H9 (cell line): ENCODE data around the gene ZC3H7B. TPM values are rescaled to one million over a fixed set of nuclear protein-coding genes. Genes with fewer than 3 reads are reported as not detected.

Experiments
- DNase-seq: peaks from one replicate; pipeline ENCODE4 v3.0.0-alpha.2; 2017
- H2AFZ ChIP-seq: one replicate; pipeline ENCODE4 v1.6.1; 2013; ENCODE audit warnings: mild to moderate bottlenecking, low read length, control low read depth, moderate library complexity
- H2AK5ac ChIP-seq: 2 replicates; pipeline ENCODE4 v1.6.1; 2013; ENCODE audit warnings: low read length, control low read depth, mixed read lengths; ENCODE audit not compliant: insufficient read length
- H2BK120ac ChIP-seq: one replicate; pipeline ENCODE4 v1.6.1; 2013; ENCODE audit warnings: low read depth, mild to moderate bottlenecking, low read length, control low read depth, inconsistent platforms; ENCODE audit not compliant: poor library complexity, severe bottlenecking
- H2BK12ac ChIP-seq: 2 replicates; pipeline ENCODE4 v1.6.1; 2013; ENCODE audit warnings: low read length, control low read depth, mixed read lengths, low read depth; ENCODE audit not compliant: insufficient read length
- H2BK15ac ChIP-seq: 2 replicates; pipeline ENCODE4 v1.6.1; 2013; ENCODE audit warnings: low read depth, low read length, control low read depth
- H2BK20ac ChIP-seq: one replicate; pipeline ENCODE4 v1.6.1; 2013; ENCODE audit warnings: low read depth, mild to moderate bottlenecking, low read length, control low read depth, inconsistent platforms; ENCODE audit not compliant: poor library complexity, severe bottlenecking
- H2BK5ac ChIP-seq: 2 replicates; pipeline ENCODE4 v1.6.1; 2013; ENCODE audit warnings: low read length, control low read depth, mixed read lengths; ENCODE audit not compliant: insufficient read length
- H3K14ac ChIP-seq: 2 replicates; pipeline ENCODE4 v1.6.1; 2013; ENCODE audit warnings: low read length, control low read depth; ENCODE audit not compliant: insufficient read depth
- H3K18ac ChIP-seq: 2 replicates; pipeline ENCODE4 v1.6.1; 2013; ENCODE audit warnings: low read depth, mild to moderate bottlenecking, mixed read lengths, low read length, control low read depth; ENCODE audit not compliant: insufficient read length
- H3K23ac ChIP-seq: 2 replicates; pipeline ENCODE4 v1.6.1; 2013; ENCODE audit warnings: low read length, control low read depth, mixed read lengths, low read depth; ENCODE audit not compliant: insufficient read length
- H3K23me2 ChIP-seq: 2 replicates; pipeline ENCODE4 v1.6.1; 2013; ENCODE audit warnings: low read depth, mild to moderate bottlenecking, mixed read lengths, low read length, control low read depth; ENCODE audit not compliant: insufficient read length, poor library complexity, severe bottlenecking
- H3K27ac ChIP-seq: 2 replicates; pipeline ENCODE4 v1.5.1; 2013; ENCODE audit warnings: low read length, control low read depth, mixed read lengths, low read depth; ENCODE audit not compliant: insufficient read length
- H3K27me3 ChIP-seq: 2 replicates; pipeline ENCODE4 v1.6.1; 2013; ENCODE audit warnings: low read length, control low read depth, inconsistent platforms; ENCODE audit not compliant: insufficient read depth
- H3K4ac ChIP-seq: 2 replicates; pipeline ENCODE4 v1.6.1; 2013; ENCODE audit warnings: low read depth, mild to moderate bottlenecking, control low read depth, inconsistent platforms, low read length, moderate library complexity
- H3K4me1 ChIP-seq: 2 replicates; pipeline ENCODE4 v1.6.1; 2013; ENCODE audit warnings: low read length, control low read depth, inconsistent platforms; ENCODE audit not compliant: insufficient read depth
- H3K4me2 ChIP-seq: 2 replicates; pipeline ENCODE4 v1.6.1; 2013; ENCODE audit warnings: low read length, control low read depth, mixed read lengths; ENCODE audit not compliant: insufficient read length, insufficient read depth
- H3K56ac ChIP-seq: 2 replicates; pipeline ENCODE4 v1.6.1; 2013; ENCODE audit warnings: low read depth, mild to moderate bottlenecking, mixed read lengths, low read length, control low read depth; ENCODE audit not compliant: insufficient read length
- H3K79me1 ChIP-seq: 2 replicates; pipeline ENCODE4 v1.6.1; 2013; ENCODE audit warnings: low read depth, mild to moderate bottlenecking, moderate library complexity, low read length, control low read depth, inconsistent platforms; ENCODE audit not compliant: insufficient read depth, poor library complexity, severe bottlenecking
- H3K79me2 ChIP-seq: 2 replicates; pipeline ENCODE4 v1.6.1; 2013; ENCODE audit warnings: low read length, control low read depth, inconsistent platforms; ENCODE audit not compliant: insufficient read depth
- H3K9ac ChIP-seq: 2 replicates; pipeline ENCODE4 v1.6.1; 2013; ENCODE audit warnings: low read length, control low read depth, mixed read lengths; ENCODE audit not compliant: insufficient read length; ENCODE audit errors: extremely low read depth
- H3K9me3 ChIP-seq: one replicate; pipeline ENCODE4 v1.6.1; 2013; ENCODE audit warnings: low read depth, low read length, inconsistent platforms; ENCODE audit not compliant: control insufficient read depth
- H3T11ph ChIP-seq: one replicate; pipeline ENCODE4 v1.6.1; 2013; ENCODE audit warnings: mild to moderate bottlenecking, low read length, control low read depth, inconsistent platforms
- H4K20me1 ChIP-seq: one replicate; pipeline ENCODE4 v1.6.1; 2013; ENCODE audit not compliant: control insufficient read depth, insufficient read length, insufficient read depth
- H4K5ac ChIP-seq: 2 replicates; pipeline ENCODE4 v1.6.1; 2013; ENCODE audit warnings: low read depth, mild to moderate bottlenecking, mixed read lengths, low read length, control low read depth; ENCODE audit not compliant: insufficient read length
- H4K8ac ChIP-seq: replicated peaks from 2 replicates; pipeline ENCODE4 v1.6.1; 2013; ENCODE audit warnings: low read length, control low read depth, mixed read lengths, low read depth; ENCODE audit not compliant: insufficient read length
- H4K91ac ChIP-seq: 2 replicates; pipeline ENCODE4 v1.6.1; 2013; ENCODE audit warnings: low read depth, mild to moderate bottlenecking, moderate library complexity, mixed read lengths, low read length, control low read depth; ENCODE audit not compliant: insufficient read length
- H3K27ac Mint-ChIP-seq, 3 experiments: 2 replicates in 2 of 3; 3 replicates in 1 of 3; pipeline ENCODE4 v1.8.0; 2020 to 2021; ENCODE audit warnings: mixed read lengths in 3 of 3, mild to moderate bottlenecking in 1 of 3, moderate library complexity in 1 of 3
- H3K27me3 Mint-ChIP-seq: 2 replicates; pipeline ENCODE4 v1.8.0; 2021; ENCODE audit warnings: low read depth, mild to moderate bottlenecking, moderate library complexity, mixed read lengths
- H3K36me3 Mint-ChIP-seq, 3 experiments: 2 replicates in 2 of 3; 3 replicates in 1 of 3; pipeline ENCODE4 v1.8.0; 2020 to 2021; ENCODE audit warnings: low read depth in 3 of 3, mixed read lengths in 3 of 3; ENCODE audit not compliant: insufficient read depth in 1 of 3
- H3K4me1 Mint-ChIP-seq, 2 experiments: 2 replicates each; pipeline ENCODE4 v1.8.0; 2020; ENCODE audit warnings: mixed read lengths in 2 of 2
- H3K4me3 Mint-ChIP-seq, 2 experiments: 2 replicates in 1 of 2; 3 replicates in 1 of 2; pipeline ENCODE4 v1.8.0; 2020 to 2021; ENCODE audit warnings: mild to moderate bottlenecking in 2 of 2, mixed read lengths in 2 of 2, moderate library complexity in 1 of 2
- H3K9me3 Mint-ChIP-seq, 2 experiments: 2 replicates in 1 of 2; 3 replicates in 1 of 2; pipeline ENCODE4 v1.8.0; 2020; ENCODE audit warnings: mild to moderate bottlenecking in 2 of 2, mixed read lengths in 2 of 2, moderate library complexity in 1 of 2
- WGBS: extraction: QIAGEN DNeasy Blood & Tissue Kit; methylation state at CpG from one replicate; pipeline ENCODE4 v1.1.7; 2013; ENCODE audit warnings: missing lambda C conversion rate, low lambda C conversion rate, mixed read lengths; ENCODE audit not compliant: insufficient read length; ENCODE audit errors: extremely low coverage; 5-methylcytosine and 5-hydroxymethylcytosine counted together
- total RNA-seq: library from RNA; stranded (reverse); gene quantifications from 2 replicates; pipeline ENCODE4 v1.2.1, GENCODE V29; 2021
- TF ChIP-seq, protein P1 (sequence below): fragments of 200-600 bp; sonication (generic); conservative IDR thresholded peaks from 3 replicates; pipeline ENCODE4 v1.8.0; 2021; ENCODE audit warnings: antibody characterized with exemption, mild to moderate bottlenecking

Gene ZC3H7B
- total RNA-seq, 1 experiment from 2014 or later: 69.3 TPM

DNA sequence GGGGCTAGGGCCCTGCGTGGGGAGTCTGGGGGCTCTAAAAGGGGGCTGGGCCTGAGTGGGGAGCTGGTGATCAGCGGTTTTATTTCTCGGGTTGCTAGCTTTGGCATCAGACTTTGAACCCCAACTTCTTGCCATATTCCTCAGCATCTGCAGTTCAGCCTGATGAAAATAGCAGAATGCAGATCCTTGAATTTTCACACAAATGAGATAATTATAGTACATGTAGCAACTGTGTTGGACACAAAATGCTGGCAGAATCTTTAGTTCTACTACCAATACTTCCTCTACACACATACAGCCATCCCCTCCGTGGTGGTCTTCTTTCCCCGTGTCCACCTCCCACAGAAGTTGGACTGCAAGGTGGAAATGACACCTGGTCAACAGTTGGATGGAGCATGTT, 1.5 kb downstream of the ZC3H7B start:
- H2BK12ac ChIP-seq: no peak overlapping the region
- no peak overlapping the region for H4K8ac ChIP-seq
- H3K27me3 ChIP-seq: no peaks in the 10 kb centered on the region
- H3K4me2 ChIP-seq: peak overlapping the region; percentile 54
- H3K4me1 ChIP-seq: peaks cover 5% of the 10 kb centered on the region; the same call in 1 of the 2 replicates
- peak overlapping the region; percentile 10 for H3K9ac ChIP-seq
- H3K79me2 ChIP-seq: peaks cover 10% of the 10 kb centered on the region; the same call in 1 of the 2 replicates
- Mint-ChIP-seq H3K27ac (peak overlapping the region in 2 of 3 experiments; percentile 3 to 23; a peak in 1 of 7 replicates), H3K4me3 (peak overlapping the region; percentile 73 to 78), H3K27me3 (peaks cover 2% of the 10 kb centered on the region; the same call in 1 of the 2 replicates), H3K4me1 (peaks cover 28% of the 10 kb centered on the region in 2 experiments), H3K9me3 (no peaks in the 10 kb centered on the region), H3K36me3 (peaks cover 0 to 19% (median 16%) of the 10 kb centered on the region in 3 experiments; a peak in 6 of 7 replicates)
- no peak overlapping the region for H2BK5ac ChIP-seq
- no peaks in the 10 kb centered on the region for H4K20me1 ChIP-seq
- no peak overlapping the region for H3K18ac ChIP-seq
- no peak overlapping the region for H3K4ac ChIP-seq
- no peak overlapping the region for H4K5ac ChIP-seq
- no peaks in the 10 kb centered on the region for H3K9me3 ChIP-seq
- no peak overlapping the region for H3K56ac ChIP-seq
- H3K14ac ChIP-seq: no peak overlapping the region
- no peak overlapping the region for H2AK5ac ChIP-seq
- no peak overlapping the region for H3K27ac ChIP-seq
- H3K23me2 ChIP-seq: peaks cover 10% of the 10 kb centered on the region
- no CpG with 5 or more reads among the region's 5 CpGs for WGBS
- H2BK20ac ChIP-seq: no peak overlapping the region
- H2BK120ac ChIP-seq: no peak overlapping the region
- TF ChIP-seq, protein P1, sequence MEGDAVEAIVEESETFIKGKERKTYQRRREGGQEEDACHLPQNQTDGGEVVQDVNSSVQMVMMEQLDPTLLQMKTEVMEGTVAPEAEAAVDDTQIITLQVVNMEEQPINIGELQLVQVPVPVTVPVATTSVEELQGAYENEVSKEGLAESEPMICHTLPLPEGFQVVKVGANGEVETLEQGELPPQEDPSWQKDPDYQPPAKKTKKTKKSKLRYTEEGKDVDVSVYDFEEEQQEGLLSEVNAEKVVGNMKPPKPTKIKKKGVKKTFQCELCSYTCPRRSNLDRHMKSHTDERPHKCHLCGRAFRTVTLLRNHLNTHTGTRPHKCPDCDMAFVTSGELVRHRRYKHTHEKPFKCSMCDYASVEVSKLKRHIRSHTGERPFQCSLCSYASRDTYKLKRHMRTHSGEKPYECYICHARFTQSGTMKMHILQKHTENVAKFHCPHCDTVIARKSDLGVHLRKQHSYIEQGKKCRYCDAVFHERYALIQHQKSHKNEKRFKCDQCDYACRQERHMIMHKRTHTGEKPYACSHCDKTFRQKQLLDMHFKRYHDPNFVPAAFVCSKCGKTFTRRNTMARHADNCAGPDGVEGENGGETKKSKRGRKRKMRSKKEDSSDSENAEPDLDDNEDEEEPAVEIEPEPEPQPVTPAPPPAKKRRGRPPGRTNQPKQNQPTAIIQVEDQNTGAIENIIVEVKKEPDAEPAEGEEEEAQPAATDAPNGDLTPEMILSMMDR: no peak
- peak overlapping the region; percentile 2 for H3K23ac ChIP-seq
- no peak overlapping the region for H2BK15ac ChIP-seq
- no peak overlapping the region for H4K91ac ChIP-seq
- H3K79me1 ChIP-seq: no peaks in the 10 kb centered on the region
- H2AFZ ChIP-seq: no peak overlapping the region
- no peak for DNase-seq
- no peak overlapping the region for H3T11ph ChIP-seq
